ENCODE results near the gene ATP10D. TPM values are rescaled to one million over a fixed set of nuclear protein-coding genes. Genes with fewer than 3 reads are reported as not detected.

ATP10D gene
- 1 to 10 TPM; 4.1 to 4.7 TPM for total RNA-seq

DNA sequence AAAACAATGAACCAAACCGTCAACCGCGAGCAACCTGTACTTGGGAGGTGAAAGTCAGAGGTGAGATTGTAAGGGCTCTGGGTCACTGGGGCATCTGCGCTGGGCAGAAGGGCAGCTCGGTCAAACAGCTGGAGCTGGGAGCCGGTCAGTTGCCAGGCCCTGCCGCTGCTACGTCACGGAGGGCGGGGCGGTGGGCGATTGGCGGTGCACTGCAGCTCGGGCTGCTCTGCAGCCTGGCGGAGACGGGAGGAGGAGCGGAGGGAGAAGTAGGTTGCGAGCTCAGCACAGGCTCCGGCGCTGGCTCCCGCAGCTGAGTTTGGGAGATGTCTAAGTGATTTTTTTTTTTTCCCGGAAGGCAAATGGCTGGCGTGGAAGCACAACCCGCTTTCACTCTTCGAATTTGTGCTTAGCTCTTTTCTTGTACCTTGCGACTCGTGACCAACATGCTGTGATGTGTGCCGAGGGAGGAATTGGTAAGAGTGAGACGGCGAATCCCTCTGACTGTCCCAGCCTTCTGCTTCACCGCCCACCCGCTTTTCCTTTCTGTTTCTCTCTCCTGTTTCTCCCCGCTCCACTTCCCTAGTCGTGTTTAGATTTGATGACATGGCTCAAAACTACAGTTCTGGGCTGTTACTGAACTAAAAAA lies at the start of gene ATP10D:
Gene ATP10D (plus strand): TSS at position 229 of the 646 bp plus-strand sequence. CDS start 27,266 bp downstream, outside the sequence.

DNA sequence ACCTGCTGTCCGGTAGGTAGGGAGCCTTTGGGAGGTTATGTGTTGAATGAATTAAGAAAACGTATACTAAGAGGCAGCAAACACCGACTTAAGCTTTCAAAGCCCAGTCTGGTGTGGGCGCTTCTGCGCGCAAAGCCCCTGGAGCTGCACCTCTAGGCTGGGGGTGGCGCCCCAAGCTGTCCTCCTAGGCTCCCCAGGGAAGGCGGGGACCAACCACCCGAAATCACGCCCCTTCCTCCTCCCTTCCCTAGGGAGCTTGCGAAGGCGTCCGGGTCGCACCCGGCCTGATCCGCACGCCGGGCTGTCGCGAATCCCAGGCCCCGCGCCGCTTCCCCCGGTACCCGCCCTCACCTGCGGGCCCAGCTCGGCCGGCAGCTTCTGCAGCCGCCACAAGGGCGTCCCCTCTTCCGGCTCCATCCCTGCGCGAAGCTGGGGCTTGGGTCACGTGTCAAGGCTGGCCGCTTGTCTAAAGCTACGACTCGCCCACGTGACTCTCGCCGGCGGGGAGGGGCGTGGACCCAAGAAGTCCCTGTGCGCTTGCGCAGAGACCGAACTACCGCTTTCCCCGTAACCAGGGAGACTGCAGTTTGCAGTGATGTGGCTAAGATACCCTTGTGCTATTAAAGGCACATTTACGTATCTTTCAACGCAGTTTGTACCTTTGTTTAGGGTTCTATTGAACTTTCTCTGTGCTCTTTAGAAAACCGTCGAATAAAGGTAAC lies 21.7 kb upstream of the ATP10D start, which contains the start of gene COMMD8:
Gene COMMD8 (minus strand): TSS at position 468 of the 722 bp plus-strand sequence. CDS start 51 bp downstream, at position 417.

Other genes with a start within 250 kb of the ATP10D start
- 10 to 100 TPM; 20.1 to 22.0 TPM for gene COMMD8, start 21.6 kb upstream of the ATP10D start, total RNA-seq